Measurements from ENCODE around the gene DENND6B.

- no peak for TF ChIP-seq EP300 (IDR thresholded peaks at IDR 0.05)
- TF ChIP-seq POLR2A (IDR thresholded peaks at IDR 0.05), result no peak
- no peak for TF ChIP-seq CTCF (IDR thresholded peaks at IDR 0.05)
Measured at GRCh38 chr22:50310031-50310722, 16.6 kb downstream of the DENND6B start.
